HG02610 (cell line): ENCODE data around the gene RGS12.

Source experiments
- ATAC-seq: cut with Tn5 transposase; IDR thresholded peaks from one replicate; pipeline ENCODE4 v1.9.1; 2021; ENCODE audit warnings: mild to moderate bottlenecking, moderate library complexity; ENCODE audit not compliant: unreplicated experiment

The RGS12 gene

GRCh38 chr4:3324093-3324815, 31.4 kb downstream of the RGS12 start:
- no peak for ATAC-seq

GRCh38 chr4:3328814-3329663, 36.2 kb downstream of the RGS12 start:
- ATAC-seq, result no peak

GRCh38 chr4:3329887-3330286, 37.1 kb downstream of the RGS12 start:
- no peak for ATAC-seq

GRCh38 chr4:3330707-3331106, 37.9 kb downstream of the RGS12 start:
- ATAC-seq, result no peak

- no peak for ATAC-seq
These were observed 38.9 kb downstream of the RGS12 start for GRCh38 chr4:3331511-3332394.

- no peak for ATAC-seq
These were observed 39.7 kb downstream of the RGS12 start for GRCh38 chr4:3332498-3332897.

GRCh38 chr4:3334316-3334715, 41.5 kb downstream of the RGS12 start:
- no peak for ATAC-seq

GRCh38 chr4:3335385-3335784, 42.6 kb downstream of the RGS12 start:
- ATAC-seq, result no peak

GRCh38 chr4:3335982-3336381, 43.2 kb downstream of the RGS12 start:
- ATAC-seq, result no peak

GRCh38 chr4:3336382-3337356, 43.8 kb downstream of the RGS12 start:
- ATAC-seq, result no peak

- ATAC-seq, result no peak
These were observed 44.5 kb downstream of the RGS12 start for GRCh38 chr4:3337357-3337732.

- ATAC-seq, result no peak
These were observed 45.0 kb downstream of the RGS12 start for GRCh38 chr4:3337811-3338210.

GRCh38 chr4:3338321-3338838, 45.6 kb downstream of the RGS12 start:
- no peak for ATAC-seq

GRCh38 chr4:3338976-3339531, 46.2 kb downstream of the RGS12 start:
- ATAC-seq, result no peak

GRCh38 chr4:3339577-3339976, 46.8 kb downstream of the RGS12 start:
- ATAC-seq, result no peak

GRCh38 chr4:3340038-3340699, 47.3 kb downstream of the RGS12 start:
- no peak for ATAC-seq

GRCh38 chr4:3340700-3341083, 47.9 kb downstream of the RGS12 start:
- no peak for ATAC-seq

- ATAC-seq, result no peak
These were observed 48.9 kb downstream of the RGS12 start for GRCh38 chr4:3341760-3342159.

- ATAC-seq, result no peak
These were observed 49.5 kb downstream of the RGS12 start for GRCh38 chr4:3342182-3342854.
